ENCODE data around the gene OR52B6.
"Not testable (repeated sequence)": the region's sequence is repeated elsewhere in the genome, so short reads cannot be mapped to it uniquely, and the experiment has no call there.

Gene OR52B6

GRCh38 chr11:5596607-5597201 is 16.0 kb downstream of the OR52B6 start, which contains the start of gene TRIM6:
Gene TRIM6, plus strand, starts transcription at chr11:5596637. Its CDS starts 261 bp downstream, at chr11:5596898.
- peak; percentile 18 for DNase-seq (ENCODE audit: low read depth)

GRCh38 chr11:5597953-5598352 is 17.3 kb downstream of the OR52B6 start:
- DNase-seq (ENCODE audit: low read depth), result no peak

GRCh38 chr11:5600374-5600851 is 19.7 kb downstream of the OR52B6 start:
- DNase-seq (ENCODE audit: low read depth), result peak; percentile 76

GRCh38 chr11:5602791-5603190 is 22.1 kb downstream of the OR52B6 start:
- DNase-seq (ENCODE audit: low read depth), result not testable (repeated sequence)

GRCh38 chr11:5603326-5603725 is 22.6 kb downstream of the OR52B6 start:
- no peak for DNase-seq (ENCODE audit: low read depth)

GRCh38 chr11:5604896-5605295 is 24.2 kb downstream of the OR52B6 start:
- no peak for DNase-seq (ENCODE audit: low read depth)

GRCh38 chr11:5605849-5606248 is 25.2 kb downstream of the OR52B6 start:
- peak; percentile 72 for DNase-seq (ENCODE audit: low read depth)

GRCh38 chr11:5608808-5609207 is 28.1 kb downstream of the OR52B6 start:
- no peak for DNase-seq (ENCODE audit: low read depth)

GRCh38 chr11:5610446-5610845 is 29.8 kb downstream of the OR52B6 start:
- no peak for DNase-seq (ENCODE audit: low read depth)

- no peak for DNase-seq (ENCODE audit: low read depth)
Measured at GRCh38 chr11:5611627-5612026, 30.9 kb downstream of the OR52B6 start.

- peak; percentile 59 for DNase-seq (ENCODE audit: low read depth)
Measured at GRCh38 chr11:5618807-5619206, 38.1 kb downstream of the OR52B6 start.

GRCh38 chr11:5620651-5621521 is 40.2 kb downstream of the OR52B6 start:
- peak; percentile 81 for DNase-seq (ENCODE audit: low read depth)

- no peak for DNase-seq (ENCODE audit: low read depth)
Measured at GRCh38 chr11:5621580-5621979, 40.9 kb downstream of the OR52B6 start.

- DNase-seq (ENCODE audit: low read depth), result no peak
Measured at GRCh38 chr11:5622802-5623201, 42.1 kb downstream of the OR52B6 start.

GRCh38 chr11:5624489-5625279 is 44.0 kb downstream of the OR52B6 start, which contains the start of gene TRIM34:
Gene TRIM34, plus strand, starts transcription at chr11:5625001. Its CDS starts 7,331 bp downstream, at chr11:5632332.
- DNase-seq (ENCODE audit: low read depth), result peak; percentile 66

GRCh38 chr11:5625281-5625680 is 44.6 kb downstream of the OR52B6 start:
- no peak for DNase-seq (ENCODE audit: low read depth)

GRCh38 chr11:5626196-5626595 is 45.5 kb downstream of the OR52B6 start:
- no peak for DNase-seq (ENCODE audit: low read depth)

- no peak for DNase-seq (ENCODE audit: low read depth)
Measured at GRCh38 chr11:5631417-5631816, 50.7 kb downstream of the OR52B6 start.

Measured in stromal cell of bone marrow (primary cell).